Neutrophil (primary cell): Measurements from ENCODE around the gene CD34.
A peak's percentile ranks its signal among the peaks of the same experiment; 100 is the strongest.

Source experiments
- H3K27ac ChIP-seq: fragments of 200-600 bp; sonication (generic); 2 replicates; pipeline ENCODE4 v1.5.1; 2016; ENCODE audit warnings: mild to moderate bottlenecking, moderate library complexity
- H3K27me3 ChIP-seq: fragments of 200-600 bp; sonication (generic); 2 replicates; pipeline ENCODE4 v1.6.0; 2016; ENCODE audit warnings: mild to moderate bottlenecking
- H3K36me3 ChIP-seq: fragments of 200-600 bp; sonication (generic); 2 replicates; pipeline ENCODE4 v1.5.1; 2017
- H3K4me1 ChIP-seq, 2 experiments: fragments of 200-600 bp in 1 of 2; sonication (generic) in 1 of 2; 1 replicate in 1 of 2; 2 replicates in 1 of 2; pipeline versions ENCODE4 v1.5.1 to v1.6.1; 2013 to 2016; ENCODE audit warnings: low read depth in 1 of 2, low read length in 1 of 2, mild to moderate bottlenecking in 1 of 2, moderate library complexity in 1 of 2; ENCODE audit not compliant: control insufficient read depth in 1 of 2, insufficient read depth in 1 of 2
- H3K4me3 ChIP-seq, 2 experiments: fragments of 200-600 bp in 1 of 2; sonication (generic) in 1 of 2; 1 replicate in 1 of 2; 2 replicates in 1 of 2; pipeline ENCODE4 v1.5.1; 2013 to 2016; ENCODE audit warnings: low read depth in 1 of 2, low read length in 1 of 2, mild to moderate bottlenecking in 1 of 2, moderate library complexity in 1 of 2
- H3K9me3 ChIP-seq: fragments of 200-600 bp; sonication (generic); 2 replicates; pipeline ENCODE4 v1.5.1; 2016
- CTCF ChIP-seq: fragments of 200-600 bp; sonication (generic); IDR thresholded peaks from 2 replicates; pipeline ENCODE4 v1.5.1; 2016; ENCODE audit warnings: antibody characterized with exemption

The CD34 gene

GRCh38 chr1:207842506-207842905 is 68.4 kb downstream of the CD34 start:
- H3K9me3 ChIP-seq = no peaks in the 10 kb centered on the region
- peaks cover 3% of the 10 kb centered on the region for H3K36me3 ChIP-seq
- H3K27me3 ChIP-seq = no peaks in the 10 kb centered on the region
- H3K27ac ChIP-seq = peak overlapping the region; percentile 61
- peaks cover 29 to 50% of the 10 kb centered on the region in 2 experiments for H3K4me1 ChIP-seq
- no peak overlapping the region for H3K4me3 ChIP-seq
- no peak for TF ChIP-seq CTCF

- H3K9me3 ChIP-seq = no peaks in the 10 kb centered on the region
- peaks cover 3% of the 10 kb centered on the region for H3K36me3 ChIP-seq
- H3K4me1 ChIP-seq = peaks cover 28 to 50% of the 10 kb centered on the region in 2 experiments
- TF ChIP-seq CTCF = no peak
- H3K27ac ChIP-seq = peak overlapping the region; percentile 61
- H3K4me3 ChIP-seq = no peak overlapping the region
- H3K27me3 ChIP-seq = no peaks in the 10 kb centered on the region
These were observed 69.0 kb downstream of the CD34 start for GRCh38 chr1:207841901-207842300.

- H3K36me3 ChIP-seq = peaks cover 3% of the 10 kb centered on the region
- no peaks in the 10 kb centered on the region for H3K9me3 ChIP-seq
- no peak overlapping the region for H3K4me3 ChIP-seq
- TF ChIP-seq CTCF = no peak
- H3K4me1 ChIP-seq = peaks cover 30 to 56% of the 10 kb centered on the region in 2 experiments
- H3K27ac ChIP-seq = peak overlapping the region; percentile 55
- no peaks in the 10 kb centered on the region for H3K27me3 ChIP-seq
These were observed 69.6 kb downstream of the CD34 start for GRCh38 chr1:207841293-207841692.

- Histone ChIP-seq H3K9me3 (no peaks in the 10 kb centered on the region), H3K4me1 (peaks cover 33 to 61% of the 10 kb centered on the region in 2 experiments)
- no peak for TF ChIP-seq CTCF
These were observed 70.5 kb downstream of the CD34 start for GRCh38 chr1:207840380-207840779.

GRCh38 chr1:207839083-207839413 is 71.9 kb downstream of the CD34 start:
- peaks cover 19 to 48% of the 10 kb centered on the region in 2 experiments for H3K4me1 ChIP-seq
- peaks cover 3% of the 10 kb centered on the region for H3K36me3 ChIP-seq

More at GRCh38 chr1:207840380-207840779, 70.5 kb downstream of the CD34 start:
- H3K4me3 ChIP-seq = no peak overlapping the region
- H3K27me3 ChIP-seq = no peaks in the 10 kb centered on the region
- peaks cover 3% of the 10 kb centered on the region for H3K36me3 ChIP-seq
- H3K27ac ChIP-seq = no peak overlapping the region

More at GRCh38 chr1:207839083-207839413, 71.9 kb downstream of the CD34 start:
- TF ChIP-seq CTCF = no peak
- no peaks in the 10 kb centered on the region for H3K9me3 ChIP-seq
- no peak overlapping the region for H3K4me3 ChIP-seq
- H3K27me3 ChIP-seq = no peaks in the 10 kb centered on the region
- no peak overlapping the region for H3K27ac ChIP-seq
